GM12878 (cell line): ENCODE data around the gene MAGI1.

Source experiments
- ATF7 ChIP-seq: fragments of 450-650 bp; IDR thresholded peaks from 2 replicates; pipeline ENCODE4 v1.6.1; 2016; ENCODE audit warnings: low read depth, mild to moderate bottlenecking
- ETV6 ChIP-seq, 2 experiments: fragments of 450-650 bp in 1 of 2; IDR thresholded peaks in 1 of 2; conservative IDR thresholded peaks in 1 of 2; 2 replicates each; pipeline ENCODE4 v1.6.1; 2014; ENCODE audit warnings: antibody characterized with exemption in 1 of 2, borderline replicate concordance in 1 of 2, low read depth in 1 of 2, mild to moderate bottlenecking in 1 of 2, moderate library complexity in 1 of 2
- HDGF ChIP-seq: fragments of 450-650 bp; IDR thresholded peaks from 2 replicates; pipeline ENCODE4 v1.6.1; 2016; ENCODE audit warnings: antibody characterized with exemption
- JUND ChIP-seq: IDR thresholded peaks from 2 replicates; pipeline ENCODE4 v1.6.1; 2012; ENCODE audit warnings: low read depth, mild to moderate bottlenecking, low read length, improper control_type of control experiment, moderate library complexity
- NR2C2 ChIP-seq: IDR thresholded peaks from 2 replicates; pipeline ENCODE4 v1.6.1; 2011; ENCODE audit warnings: borderline replicate concordance, low read depth; ENCODE audit not compliant: control insufficient read depth, insufficient read length
- POLR2A ChIP-seq: IDR thresholded peaks from 2 replicates; pipeline ENCODE4 v1.6.1; 2011; ENCODE audit warnings: low read depth, mild to moderate bottlenecking, low read length
- RFX5 ChIP-seq: IDR thresholded peaks from 2 replicates; pipeline ENCODE4 v1.6.1; 2011; ENCODE audit warnings: low read depth, low read length, improper control_type of control experiment
- ZNF24 ChIP-seq: fragments of 450-650 bp; IDR thresholded peaks from 2 replicates; pipeline ENCODE4 v1.6.1; 2017; ENCODE audit warnings: antibody characterized with exemption, mild to moderate bottlenecking
- ZNF274 ChIP-seq: IDR thresholded peaks from one replicate; pipeline ENCODE4 v1.8.0; 2011; ENCODE audit not compliant: insufficient read length, insufficient read depth
- TF ChIP-seq, protein P1 (sequence below): IDR thresholded peaks from 2 replicates; pipeline ENCODE4 v1.6.1; 2011; ENCODE audit warnings: low read depth, mild to moderate bottlenecking, low read length, moderate library complexity, borderline replicate concordance; ENCODE audit errors: extremely low read depth
- TF ChIP-seq, protein P2 (sequence below): IDR thresholded peaks from 2 replicates; pipeline ENCODE4 v1.6.1; 2011; ENCODE audit warnings: mild to moderate bottlenecking, low read depth, low read length, moderate library complexity; ENCODE audit not compliant: insufficient replicate concordance

DNA sequence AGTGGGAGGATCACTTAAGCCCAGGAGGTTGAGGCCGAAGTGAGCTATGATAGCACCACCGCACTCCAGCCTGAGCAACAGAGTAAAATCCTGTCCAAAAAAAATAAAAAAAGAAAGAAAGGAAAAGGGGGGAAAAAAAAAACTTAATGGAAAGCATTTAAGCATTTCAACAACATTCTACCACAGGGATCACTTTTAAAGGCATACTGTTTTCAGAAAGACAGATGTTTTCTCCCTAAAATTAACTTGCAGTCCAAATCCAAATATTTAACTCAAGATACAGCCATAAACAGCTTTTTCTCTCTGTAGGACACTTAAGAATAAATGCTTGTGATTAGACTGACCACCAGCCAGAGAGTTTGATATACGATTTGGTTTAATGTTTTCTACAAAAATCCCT is 141.0 kb downstream of the MAGI1 start:
- TF ChIP-seq JUND (no peak), NR2C2 (no peak), ZNF24 (no peak), RFX5 (no peak), ATF7 (no peak), ETV6 (conservative IDR thresholded peaks at IDR 0.05 in 1 of 2, IDR thresholded peaks at IDR 0.05 in 1 of 2; ENCODE audit: borderline replicate concordance in 1 of 2, low read depth in 1 of 2) (no peak), POLR2A (no peak), HDGF (no peak), ZNF274 (no peak)
- TF ChIP-seq, protein P1, sequence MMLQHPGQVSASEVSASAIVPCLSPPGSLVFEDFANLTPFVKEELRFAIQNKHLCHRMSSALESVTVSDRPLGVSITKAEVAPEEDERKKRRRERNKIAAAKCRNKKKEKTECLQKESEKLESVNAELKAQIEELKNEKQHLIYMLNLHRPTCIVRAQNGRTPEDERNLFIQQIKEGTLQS = no peak
- TF ChIP-seq, protein P2, sequence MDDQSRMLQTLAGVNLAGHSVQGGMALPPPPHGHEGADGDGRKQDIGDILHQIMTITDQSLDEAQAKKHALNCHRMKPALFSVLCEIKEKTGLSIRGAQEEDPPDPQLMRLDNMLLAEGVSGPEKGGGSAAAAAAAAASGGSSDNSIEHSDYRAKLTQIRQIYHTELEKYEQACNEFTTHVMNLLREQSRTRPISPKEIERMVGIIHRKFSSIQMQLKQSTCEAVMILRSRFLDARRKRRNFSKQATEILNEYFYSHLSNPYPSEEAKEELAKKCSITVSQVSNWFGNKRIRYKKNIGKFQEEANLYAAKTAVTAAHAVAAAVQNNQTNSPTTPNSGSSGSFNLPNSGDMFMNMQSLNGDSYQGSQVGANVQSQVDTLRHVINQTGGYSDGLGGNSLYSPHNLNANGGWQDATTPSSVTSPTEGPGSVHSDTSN = no peak
